ENCODE measurements around the gene COL26A1. TPM values are rescaled to one million over a fixed set of nuclear protein-coding genes. Genes with fewer than 3 reads are reported as not detected.

The COL26A1 gene
- total RNA-seq, 1 experiment from 2014 or later: 42.6 TPM

GRCh38 chr7:101470668-101471487 lies 108.2 kb downstream of the COL26A1 start:
- Histone ChIP-seq H3K23me2 (ENCODE audit: insufficient read length, low read depth, low read length, poor library complexity, severe bottlenecking) (no peaks in the 10 kb centered on the region), H3K4ac (ENCODE audit: low read depth, low read length) (no peak overlapping the region), H2BK12ac (ENCODE audit: insufficient read length, low read depth, low read length) (no peak overlapping the region), H3K23ac (ENCODE audit: insufficient read length, low read depth, low read length) (no peak overlapping the region), H2AFZ (ENCODE audit: low read length) (no peak overlapping the region), H3K9ac (ENCODE audit: extremely low read depth, insufficient read length, low read length) (no peak overlapping the region), H2BK20ac (ENCODE audit: low read depth, low read length, poor library complexity, severe bottlenecking) (no peak overlapping the region), H3K56ac (ENCODE audit: insufficient read length, low read depth, low read length) (no peak overlapping the region), H3K4me1 (ENCODE audit: insufficient read depth, low read length) (peaks cover 7% of the 10 kb centered on the region; the same call in 1 of the 2 replicates), H2BK5ac (ENCODE audit: insufficient read length, low read length) (no peak overlapping the region), H2AK5ac (ENCODE audit: insufficient read length, low read length) (no peak overlapping the region), H3K79me2 (ENCODE audit: insufficient read depth, low read length) (no peaks in the 10 kb centered on the region), H2BK15ac (ENCODE audit: low read depth, low read length) (no peak overlapping the region), H3K27ac (ENCODE audit: insufficient read length, low read depth, low read length) (no peak overlapping the region), H3K18ac (ENCODE audit: insufficient read length, low read depth, low read length) (no peak overlapping the region), H4K8ac (replicated peaks; ENCODE audit: insufficient read length, low read depth, low read length) (no peak overlapping the region), H4K20me1 (ENCODE audit: control insufficient read depth, insufficient read depth, insufficient read length) (peaks cover 2% of the 10 kb centered on the region), H4K91ac (ENCODE audit: insufficient read length, low read depth, low read length) (no peak overlapping the region), H3K79me1 (ENCODE audit: insufficient read depth, low read depth, low read length, poor library complexity, severe bottlenecking) (no peaks in the 10 kb centered on the region), H3T11ph (ENCODE audit: low read length) (no peak overlapping the region), H4K5ac (ENCODE audit: insufficient read length, low read depth, low read length) (no peak overlapping the region), H2BK120ac (ENCODE audit: low read depth, low read length, poor library complexity, severe bottlenecking) (no peak overlapping the region), H3K9me3 (ENCODE audit: control insufficient read depth, low read depth, low read length) (no peaks in the 10 kb centered on the region), H3K4me2 (ENCODE audit: insufficient read depth, insufficient read length, low read length) (no peak overlapping the region), H3K14ac (ENCODE audit: insufficient read depth, low read length) (no peak overlapping the region), H3K27me3 (ENCODE audit: insufficient read depth, low read length) (no peaks in the 10 kb centered on the region)
- no CpG with 5 or more reads among the region's 9 CpGs for WGBS (ENCODE audit: extremely low coverage, insufficient read length, low lambda C conversion rate)
- H3K4me3 Mint-ChIP-seq: no peak overlapping the region; a peak in 1 of 5 replicates
- peak overlapping the region in 2 of 3 experiments; percentile 60 to 78; a peak in 5 of 7 replicates for H3K27ac Mint-ChIP-seq
- no peak for DNase-seq
- no peaks in the 10 kb centered on the region for H3K27me3 Mint-ChIP-seq (ENCODE audit: low read depth)
- H3K4me1 Mint-ChIP-seq: peaks cover 21 to 42% of the 10 kb centered on the region in 2 experiments
- no peaks in the 10 kb centered on the region for H3K9me3 Mint-ChIP-seq
- no peak for TF ChIP-seq CTCF (conservative IDR thresholded peaks at IDR 0.05)
- peaks cover 0 to 4% (median 2%) of the 10 kb centered on the region in 3 experiments; a peak in 4 of 7 replicates for H3K36me3 Mint-ChIP-seq (ENCODE audit: insufficient read depth in 1 of 3, low read depth in 3 of 3)
